OCI-LY7 (cell line): Measurements from ENCODE around the gene CNKSR3. TPM values are rescaled to one million over a fixed set of nuclear protein-coding genes. Genes with fewer than 3 reads are reported as not detected.

Experiments used
- BruUV-seq: library from RNA; stranded (reverse); fragments of 400-500 nt; replicated peaks from 2 replicates; lab custom pipeline; 2021; lab: Mats Ljungman, UMichigan
- CTCF ChIA-PET: fragments of 300-600 bp; sonication (Branson Sonifier 250); formaldehyde crosslinking; loops from one replicate; lab custom pipeline; 2022; ENCODE audit warnings: antibody characterized with exemption; ENCODE audit not compliant: unreplicated experiment; lab: Charles Lee
- POLR2A ChIA-PET: fragments of 300-600 bp; sonication (Branson Sonifier 250); formaldehyde crosslinking; loops from one replicate; lab custom pipeline; 2022; ENCODE audit warnings: antibody characterized with exemption; lab: Charles Lee
- DNase-seq: peaks from one replicate; pipeline ENCODE4 v3.0.0-alpha.2; 2015; ENCODE audit warnings: low spot score
- H2AFZ ChIP-seq: fragments of 200-600 bp; sonication (generic), shearing (Covaris generic); 2 replicates; pipeline ENCODE4 v1.6.1; 2014; ENCODE audit warnings: mild to moderate bottlenecking, antibody characterized with exemption, low read length, moderate library complexity
- H3K27ac ChIP-seq: fragments of 200-600 bp; sonication (generic); 2 replicates; pipeline ENCODE4 v1.5.1; 2014; ENCODE audit warnings: mixed run types, low read depth, mild to moderate bottlenecking, moderate library complexity, low read length, inconsistent platforms; ENCODE audit not compliant: poor library complexity, severe bottlenecking
- H3K36me3 ChIP-seq: fragments of 200-600 bp; sonication (generic); 2 replicates; pipeline ENCODE4 v1.6.1; 2014; ENCODE audit warnings: mild to moderate bottlenecking, antibody characterized with exemption, low read length, moderate library complexity, mixed read lengths; ENCODE audit not compliant: insufficient read depth
- H3K4me1 ChIP-seq: fragments of 200-600 bp; sonication (generic); 2 replicates; pipeline ENCODE4 v1.5.1; 2014; ENCODE audit warnings: mild to moderate bottlenecking, low read length; ENCODE audit not compliant: insufficient read depth, poor library complexity, severe bottlenecking
- H3K4me2 ChIP-seq: fragments of 200-600 bp; sonication (generic); 2 replicates; pipeline ENCODE4 v1.6.1; 2014; ENCODE audit warnings: mild to moderate bottlenecking, low read length
- H3K4me3 ChIP-seq: fragments of 200-600 bp; sonication (generic); 2 replicates; pipeline ENCODE4 v1.5.1; 2014; ENCODE audit warnings: mild to moderate bottlenecking, low read depth, low read length; ENCODE audit not compliant: poor library complexity, severe bottlenecking
- H3K79me2 ChIP-seq: fragments of 200-600 bp; sonication (generic); 2 replicates; pipeline ENCODE4 v1.6.1; 2016; ENCODE audit warnings: low read depth, mild to moderate bottlenecking, low read length, moderate library complexity, mixed read lengths; ENCODE audit not compliant: insufficient read depth
- H3K9me2 ChIP-seq: fragments of 200-600 bp; sonication (generic); 2 replicates; pipeline ENCODE4 v1.6.1; 2016; ENCODE audit warnings: mild to moderate bottlenecking, low read length, mixed read lengths; ENCODE audit not compliant: insufficient read depth
- H3K9me3 ChIP-seq: fragments of 200-600 bp; sonication (generic); 2 replicates; pipeline ENCODE4 v1.6.1; 2014; ENCODE audit warnings: mild to moderate bottlenecking, mixed run types, low read length, mixed read lengths
- H4K20me1 ChIP-seq: fragments of 200-600 bp; sonication (generic); 2 replicates; pipeline ENCODE4 v1.6.1; 2014; ENCODE audit warnings: mild to moderate bottlenecking, antibody characterized with exemption, low read length, moderate library complexity, mixed read lengths; ENCODE audit not compliant: insufficient read depth
- EZH2phosphoT487 ChIP-seq: fragments of 200-600 bp; sonication (generic); IDR thresholded peaks from 2 replicates; pipeline ENCODE4 v1.6.1; 2018; ENCODE audit warnings: low read depth, borderline replicate concordance, mild to moderate bottlenecking, mixed run types, antibody characterized with exemption, low read length, moderate library complexity, mixed read lengths
- intact Hi-C: fragments of 100-400 bp; cut with micrococcal nuclease; formaldehyde crosslinking; loops from one replicate; pipeline ENCODE4 v1.10.0; 2022; ENCODE audit not compliant: unreplicated experiment
- total RNA-seq, 2 experiments: library from RNA; depleted of rRNA in 1 of 2; stranded (reverse); fragments of >200 nt in 1 of 2; shearing (Covaris generic) in 1 of 2; gene quantifications; 2 replicates each; pipeline ENCODE4 v1.2.3, GENCODE V29; 2014 to 2022
- TF ChIP-seq, protein P1 (sequence below): fragments of 200-600 bp; sonication (generic); conservative IDR thresholded peaks from 2 replicates; pipeline ENCODE4 v1.5.1; 2014; ENCODE audit warnings: mild to moderate bottlenecking, antibody characterized with exemption, low read length, moderate library complexity, mixed read lengths

The CNKSR3 gene
- total RNA-seq, 2 experiments from 2014 or later, result not detected

DNA sequence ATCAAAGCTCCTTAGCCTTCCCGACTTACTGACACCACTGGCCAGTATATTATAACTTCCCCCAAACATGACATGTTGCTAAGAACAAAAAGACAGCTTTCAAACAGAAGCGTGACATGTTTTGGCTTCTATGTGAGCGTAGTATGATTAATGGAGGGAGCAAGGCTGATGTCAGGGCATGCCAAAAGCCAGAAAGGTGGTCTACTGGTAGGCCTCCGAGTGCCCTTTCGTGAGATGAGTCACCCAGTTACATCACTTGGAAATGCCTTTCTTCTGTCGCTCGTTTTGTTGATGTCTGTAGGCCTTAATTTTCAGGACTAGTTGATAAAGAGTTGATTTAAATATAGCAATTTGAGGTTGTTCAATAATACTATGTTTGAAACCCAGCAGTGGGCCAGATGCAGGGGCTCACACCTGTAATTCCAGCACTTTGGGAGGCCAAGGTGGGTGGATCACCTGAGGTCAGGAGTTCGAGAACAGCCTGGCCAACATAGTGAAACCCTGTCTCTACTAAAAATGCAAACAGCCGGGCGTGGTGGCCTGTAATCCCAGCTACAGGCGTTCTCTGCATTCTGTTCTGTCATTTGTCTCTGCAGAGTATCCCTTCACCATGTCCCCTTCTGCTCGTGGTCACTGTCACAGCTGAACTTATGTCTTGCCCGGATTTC is 53.3 kb downstream of the CNKSR3 start:
- Histone ChIP-seq H3K4me3 (no peak overlapping the region), H3K79me2 (no peaks in the 10 kb centered on the region), H3K4me1 (no peaks in the 10 kb centered on the region), H3K9me2 (no peaks in the 10 kb centered on the region), H3K36me3 (no peaks in the 10 kb centered on the region), H3K4me2 (no peak overlapping the region), H3K27ac (no peak overlapping the region), H3K9me3 (no peaks in the 10 kb centered on the region), H2AFZ (no peak overlapping the region), H4K20me1 (no peaks in the 10 kb centered on the region)
- CTCF ChIA-PET, result no interaction called here
- no TSS peak for BruUV-seq
- intact Hi-C loops, result no loop called here
- no peak for TF ChIP-seq EZH2phosphoT487
- TF ChIP-seq, protein P1, sequence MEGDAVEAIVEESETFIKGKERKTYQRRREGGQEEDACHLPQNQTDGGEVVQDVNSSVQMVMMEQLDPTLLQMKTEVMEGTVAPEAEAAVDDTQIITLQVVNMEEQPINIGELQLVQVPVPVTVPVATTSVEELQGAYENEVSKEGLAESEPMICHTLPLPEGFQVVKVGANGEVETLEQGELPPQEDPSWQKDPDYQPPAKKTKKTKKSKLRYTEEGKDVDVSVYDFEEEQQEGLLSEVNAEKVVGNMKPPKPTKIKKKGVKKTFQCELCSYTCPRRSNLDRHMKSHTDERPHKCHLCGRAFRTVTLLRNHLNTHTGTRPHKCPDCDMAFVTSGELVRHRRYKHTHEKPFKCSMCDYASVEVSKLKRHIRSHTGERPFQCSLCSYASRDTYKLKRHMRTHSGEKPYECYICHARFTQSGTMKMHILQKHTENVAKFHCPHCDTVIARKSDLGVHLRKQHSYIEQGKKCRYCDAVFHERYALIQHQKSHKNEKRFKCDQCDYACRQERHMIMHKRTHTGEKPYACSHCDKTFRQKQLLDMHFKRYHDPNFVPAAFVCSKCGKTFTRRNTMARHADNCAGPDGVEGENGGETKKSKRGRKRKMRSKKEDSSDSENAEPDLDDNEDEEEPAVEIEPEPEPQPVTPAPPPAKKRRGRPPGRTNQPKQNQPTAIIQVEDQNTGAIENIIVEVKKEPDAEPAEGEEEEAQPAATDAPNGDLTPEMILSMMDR, result no peak
- DNase-seq, result no peak
- POLR2A ChIA-PET, result interaction anchor here (0.6 kb wide), 1 partner anchor 984 kb away, joined by 3 read pairs; no protein-coding TSS in a partner anchor

DNA sequence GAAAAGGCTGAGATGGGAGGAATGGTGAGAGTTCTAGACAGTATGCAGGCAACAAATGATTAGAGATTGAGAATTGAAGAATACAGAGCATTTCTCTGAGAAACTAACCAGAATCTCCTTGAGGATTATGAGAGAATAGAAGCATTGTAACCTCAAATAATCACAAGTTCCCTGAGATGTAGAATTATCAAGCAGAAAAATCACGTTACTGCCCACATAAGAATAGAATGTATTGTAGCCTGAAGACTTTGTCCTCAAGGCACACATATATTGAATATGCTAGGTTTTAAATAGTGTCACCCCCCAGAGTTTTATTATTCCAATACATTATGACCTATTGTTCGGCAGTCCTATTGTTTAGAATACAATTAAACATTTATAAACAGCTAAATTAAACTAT is 57.2 kb downstream of the CNKSR3 start:
- no peak for DNase-seq
- TF ChIP-seq, protein P1, result no peak
- no peak for TF ChIP-seq EZH2phosphoT487
- ChIA-PET CTCF (no interaction called here), POLR2A (interaction anchor here (0.5 kb wide), 1 partner anchor 321 kb away, joined by 4 read pairs; no protein-coding TSS in a partner anchor)
- Histone ChIP-seq H3K4me2 (no peak overlapping the region), H3K27ac (no peak overlapping the region), H3K4me1 (no peaks in the 10 kb centered on the region), H3K9me2 (no peaks in the 10 kb centered on the region), H3K4me3 (no peak overlapping the region), H3K9me3 (no peaks in the 10 kb centered on the region), H2AFZ (no peak overlapping the region), H3K36me3 (no peaks in the 10 kb centered on the region), H4K20me1 (no peaks in the 10 kb centered on the region), H3K79me2 (no peaks in the 10 kb centered on the region)
- BruUV-seq, result no TSS peak
- intact Hi-C loops, result no loop called here

DNA sequence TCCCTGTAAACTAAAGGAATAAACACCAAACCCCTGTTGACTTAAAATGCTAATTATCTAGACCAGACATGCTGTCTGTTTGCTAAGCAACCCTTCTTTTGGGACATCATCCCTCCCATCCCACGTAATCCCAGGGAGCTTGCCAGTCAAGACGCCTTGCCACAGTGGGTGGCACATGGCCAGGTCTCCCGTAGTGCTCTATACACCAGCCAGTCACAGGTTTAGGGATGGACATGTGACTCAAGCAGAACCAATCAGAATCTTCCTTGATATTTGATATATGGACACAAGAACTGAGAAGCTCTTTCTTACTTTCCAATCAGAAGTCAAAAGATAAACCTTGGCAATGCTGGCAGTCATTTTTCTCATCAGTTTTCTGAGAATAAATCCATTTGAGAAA is 60.0 kb downstream of the CNKSR3 start:
- no peak for TF ChIP-seq EZH2phosphoT487
- TF ChIP-seq, protein P1, result no peak
- Histone ChIP-seq H3K4me3 (no peak overlapping the region), H3K79me2 (no peaks in the 10 kb centered on the region), H3K9me2 (no peaks in the 10 kb centered on the region), H3K36me3 (no peaks in the 10 kb centered on the region), H3K9me3 (no peaks in the 10 kb centered on the region), H3K27ac (no peak overlapping the region), H2AFZ (no peak overlapping the region), H4K20me1 (no peaks in the 10 kb centered on the region), H3K4me2 (no peak overlapping the region), H3K4me1 (no peaks in the 10 kb centered on the region)
- intact Hi-C loops, result no loop called here
- DNase-seq, result no peak
- no TSS peak for BruUV-seq
- ChIA-PET POLR2A (interaction anchor here (0.6 kb wide), 1 partner anchor 1617 kb away, joined by 3 read pairs; no protein-coding TSS in a partner anchor), CTCF (no interaction called here)
